Loucy (cell line): ENCODE data around the gene ARHGAP4.

ENCODE experiments used
- EZH2phosphoT487 ChIP-seq: fragments of 200-600 bp; IDR thresholded peaks from 2 replicates; pipeline ENCODE4 v1.6.1; 2018; ENCODE audit warnings: antibody characterized with exemption, mild to moderate bottlenecking, moderate library complexity, borderline replicate concordance
- TF ChIP-seq, protein P1 (sequence below): fragments of 200-600 bp; sonication (generic); conservative IDR thresholded peaks from 2 replicates; pipeline ENCODE4 v1.5.1; 2014; ENCODE audit warnings: mild to moderate bottlenecking, antibody characterized with exemption, low read length

DNA sequence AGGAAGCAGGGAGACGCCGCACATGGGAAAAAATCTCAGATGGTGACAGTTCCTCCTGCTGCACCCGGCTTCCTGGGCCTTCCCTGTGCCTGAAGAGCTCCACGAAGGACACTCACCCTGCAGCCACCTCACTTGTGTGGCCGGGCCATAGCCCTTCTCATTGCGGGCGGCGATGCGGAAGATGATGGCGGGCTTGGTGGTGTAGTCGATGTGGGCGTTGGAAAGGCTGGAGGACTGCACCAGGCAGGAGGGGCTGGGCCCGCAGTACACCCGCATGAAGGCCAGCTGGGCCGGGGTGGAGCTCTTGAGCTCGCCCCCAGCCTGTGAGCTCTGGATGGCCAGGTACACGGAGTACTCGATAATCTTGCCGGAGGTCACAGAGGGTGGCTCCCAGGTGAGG lies 24.1 kb upstream of the ARHGAP4 start:
- no peak for TF ChIP-seq EZH2phosphoT487
- TF ChIP-seq, protein P1, sequence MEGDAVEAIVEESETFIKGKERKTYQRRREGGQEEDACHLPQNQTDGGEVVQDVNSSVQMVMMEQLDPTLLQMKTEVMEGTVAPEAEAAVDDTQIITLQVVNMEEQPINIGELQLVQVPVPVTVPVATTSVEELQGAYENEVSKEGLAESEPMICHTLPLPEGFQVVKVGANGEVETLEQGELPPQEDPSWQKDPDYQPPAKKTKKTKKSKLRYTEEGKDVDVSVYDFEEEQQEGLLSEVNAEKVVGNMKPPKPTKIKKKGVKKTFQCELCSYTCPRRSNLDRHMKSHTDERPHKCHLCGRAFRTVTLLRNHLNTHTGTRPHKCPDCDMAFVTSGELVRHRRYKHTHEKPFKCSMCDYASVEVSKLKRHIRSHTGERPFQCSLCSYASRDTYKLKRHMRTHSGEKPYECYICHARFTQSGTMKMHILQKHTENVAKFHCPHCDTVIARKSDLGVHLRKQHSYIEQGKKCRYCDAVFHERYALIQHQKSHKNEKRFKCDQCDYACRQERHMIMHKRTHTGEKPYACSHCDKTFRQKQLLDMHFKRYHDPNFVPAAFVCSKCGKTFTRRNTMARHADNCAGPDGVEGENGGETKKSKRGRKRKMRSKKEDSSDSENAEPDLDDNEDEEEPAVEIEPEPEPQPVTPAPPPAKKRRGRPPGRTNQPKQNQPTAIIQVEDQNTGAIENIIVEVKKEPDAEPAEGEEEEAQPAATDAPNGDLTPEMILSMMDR, result no peak
